ENCODE data around the gene GAB2.

The GAB2 gene

DNA sequence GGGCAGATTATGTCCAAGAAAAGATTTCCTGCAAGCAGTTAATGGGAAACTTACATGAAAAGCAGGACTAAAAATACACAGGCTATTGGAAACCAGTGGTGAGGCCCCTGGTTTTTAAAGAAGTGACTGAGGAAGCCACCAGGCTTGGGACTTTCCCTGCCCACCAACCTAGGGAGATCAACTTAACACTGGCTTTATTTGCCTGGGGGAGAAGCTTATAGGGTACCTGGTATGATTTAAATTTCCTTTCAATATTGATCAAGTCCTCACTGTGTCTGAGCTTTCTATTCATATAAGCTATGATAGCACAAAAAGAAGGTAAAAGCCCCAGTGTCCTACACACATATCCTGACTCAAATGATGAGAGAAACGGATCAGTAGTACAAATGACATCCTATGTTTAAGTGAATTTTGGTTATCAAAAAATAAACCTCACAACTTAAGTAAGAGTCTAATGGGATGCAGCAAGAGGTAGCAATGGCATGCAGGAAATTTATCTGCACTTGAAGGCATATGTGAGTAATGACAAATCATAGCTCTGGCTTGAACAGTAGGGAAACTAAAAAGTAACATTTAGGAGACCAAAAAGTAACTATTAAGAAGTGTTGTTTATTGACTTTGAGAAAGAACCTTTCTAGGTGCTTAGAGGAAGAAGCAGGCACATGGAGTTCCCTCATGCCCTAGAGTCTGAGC, 85.3 kb downstream of the GAB2 start:
- Histone ChIP-seq H3K4me1 (ENCODE audit: control insufficient read depth, insufficient read depth, low read length, unreplicated experiment) (peaks cover 4% of the 10 kb centered on the region), H3K27ac (ENCODE audit: low read depth, low read length) (no peak overlapping the region), H3K4me3 (ENCODE audit: low read depth, low read length) (no peak overlapping the region), H3K79me2 (ENCODE audit: control insufficient read depth, insufficient read depth, low read length, unreplicated experiment) (no peaks in the 10 kb centered on the region), H3K27me3 (ENCODE audit: insufficient read depth, low read length) (no peaks in the 10 kb centered on the region), H3K36me3 (ENCODE audit: insufficient read depth, low read length) (no peaks in the 10 kb centered on the region), H2AFZ (ENCODE audit: low read length, unreplicated experiment) (no peak overlapping the region)

DNA sequence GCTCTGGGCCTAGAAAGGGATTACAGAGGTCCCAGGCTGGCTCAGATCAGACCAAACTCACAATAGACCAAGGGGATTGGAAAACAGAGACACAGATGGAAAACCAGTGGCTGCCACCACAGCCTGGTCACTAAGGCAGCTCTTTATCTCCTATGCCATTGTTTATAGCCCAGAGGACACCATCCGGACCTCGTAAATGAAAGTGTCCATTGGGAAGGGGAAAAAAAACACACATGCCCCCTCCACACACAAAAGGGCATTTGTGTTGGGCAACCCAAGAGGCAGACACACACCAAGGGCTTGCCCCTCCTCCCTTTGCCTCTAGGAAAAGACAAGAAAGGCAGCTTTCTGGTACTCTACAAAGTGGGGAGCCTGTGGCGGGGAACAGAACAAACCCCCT, 85.9 kb downstream of the GAB2 start:
- H2AFZ ChIP-seq (ENCODE audit: low read length, unreplicated experiment): no peak overlapping the region
- H3K36me3 ChIP-seq (ENCODE audit: insufficient read depth, low read length): no peaks in the 10 kb centered on the region
- H3K27ac ChIP-seq (ENCODE audit: low read depth, low read length): no peak overlapping the region
- no peak overlapping the region for H3K4me3 ChIP-seq (ENCODE audit: low read depth, low read length)
- peaks cover 4% of the 10 kb centered on the region for H3K4me1 ChIP-seq (ENCODE audit: control insufficient read depth, insufficient read depth, low read length, unreplicated experiment)
- no peaks in the 10 kb centered on the region for H3K27me3 ChIP-seq (ENCODE audit: insufficient read depth, low read length)
- no peaks in the 10 kb centered on the region for H3K79me2 ChIP-seq (ENCODE audit: control insufficient read depth, insufficient read depth, low read length, unreplicated experiment)

DNA sequence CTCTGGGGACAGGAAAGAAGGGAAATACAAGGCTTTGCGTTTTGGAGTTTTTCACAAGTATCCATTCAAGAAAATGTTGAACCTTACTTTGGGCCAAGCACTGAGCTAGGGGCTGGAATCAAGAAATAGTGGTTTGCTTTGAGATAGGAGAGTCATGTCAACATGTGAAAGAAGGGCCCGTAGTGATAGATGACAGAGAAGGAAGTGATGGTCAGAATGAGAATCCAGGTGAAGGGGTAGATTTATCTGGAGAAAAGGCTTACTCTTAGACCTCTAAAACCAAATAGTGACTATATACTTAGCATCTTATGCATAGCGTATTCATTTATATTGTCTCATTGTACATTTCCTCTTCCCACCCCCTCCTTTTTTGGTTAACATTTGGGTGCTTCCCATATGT, 87.3 kb downstream of the GAB2 start:
- Histone ChIP-seq H3K36me3 (ENCODE audit: insufficient read depth, low read length) (no peaks in the 10 kb centered on the region), H3K27me3 (ENCODE audit: insufficient read depth, low read length) (no peaks in the 10 kb centered on the region), H3K27ac (ENCODE audit: low read depth, low read length) (no peak overlapping the region), H3K4me1 (ENCODE audit: control insufficient read depth, insufficient read depth, low read length, unreplicated experiment) (peaks cover 4% of the 10 kb centered on the region), H3K79me2 (ENCODE audit: control insufficient read depth, insufficient read depth, low read length, unreplicated experiment) (no peaks in the 10 kb centered on the region), H2AFZ (ENCODE audit: low read length, unreplicated experiment) (no peak overlapping the region), H3K4me3 (ENCODE audit: low read depth, low read length) (no peak overlapping the region)

DNA sequence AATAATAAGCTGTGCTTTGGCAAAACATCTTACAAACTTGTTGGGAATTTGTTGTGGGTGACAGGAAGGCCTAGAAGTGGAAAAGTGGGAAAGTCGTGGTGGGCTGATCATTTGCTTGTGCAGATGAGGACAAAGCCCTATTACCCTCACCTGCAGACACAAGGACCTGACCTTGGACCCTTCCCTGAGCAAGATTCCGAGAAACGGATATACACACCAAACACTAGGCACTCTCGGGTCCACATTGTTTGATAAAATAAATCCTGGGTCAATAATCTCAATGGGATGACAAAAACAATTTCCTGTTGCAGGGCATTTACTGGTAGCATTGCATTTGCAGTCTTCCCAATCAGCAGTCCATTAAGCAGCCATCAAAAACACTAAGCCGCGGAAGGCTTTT, 89.7 kb downstream of the GAB2 start:
- no peak overlapping the region for H2AFZ ChIP-seq (ENCODE audit: low read length, unreplicated experiment)
- H3K36me3 ChIP-seq (ENCODE audit: insufficient read depth, low read length): no peaks in the 10 kb centered on the region
- H3K4me3 ChIP-seq (ENCODE audit: low read depth, low read length): no peak overlapping the region
- no peak overlapping the region for H3K27ac ChIP-seq (ENCODE audit: low read depth, low read length)
- H3K79me2 ChIP-seq (ENCODE audit: control insufficient read depth, insufficient read depth, low read length, unreplicated experiment): no peaks in the 10 kb centered on the region
- H3K4me1 ChIP-seq (ENCODE audit: control insufficient read depth, insufficient read depth, low read length, unreplicated experiment): peaks cover 4% of the 10 kb centered on the region
- no peaks in the 10 kb centered on the region for H3K27me3 ChIP-seq (ENCODE audit: insufficient read depth, low read length)

DNA sequence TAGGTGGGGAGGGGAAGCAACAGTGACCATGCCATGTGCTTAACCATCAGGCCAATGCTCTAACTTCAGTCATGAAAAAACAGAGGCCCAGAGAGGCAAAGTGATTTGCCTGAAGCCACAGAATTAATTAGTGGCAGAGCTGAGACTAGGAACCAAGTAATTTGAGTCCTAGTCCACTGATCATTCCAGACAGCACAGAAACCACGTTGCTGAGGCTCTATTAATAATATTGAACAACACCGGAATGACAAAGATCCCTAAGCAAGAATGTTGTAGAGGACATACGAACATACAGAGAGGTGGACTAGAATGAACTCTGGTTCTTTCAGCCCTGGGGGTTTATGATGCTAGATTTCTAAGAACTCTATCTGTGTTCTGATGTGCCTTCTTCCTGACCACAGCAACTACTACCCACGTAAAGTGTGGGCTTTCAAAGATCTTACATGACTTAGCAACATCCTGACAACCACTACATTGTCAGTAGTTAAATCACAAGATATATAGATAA, 92.3 kb downstream of the GAB2 start:
- H2AFZ ChIP-seq (ENCODE audit: low read length, unreplicated experiment): no peak overlapping the region

DNA sequence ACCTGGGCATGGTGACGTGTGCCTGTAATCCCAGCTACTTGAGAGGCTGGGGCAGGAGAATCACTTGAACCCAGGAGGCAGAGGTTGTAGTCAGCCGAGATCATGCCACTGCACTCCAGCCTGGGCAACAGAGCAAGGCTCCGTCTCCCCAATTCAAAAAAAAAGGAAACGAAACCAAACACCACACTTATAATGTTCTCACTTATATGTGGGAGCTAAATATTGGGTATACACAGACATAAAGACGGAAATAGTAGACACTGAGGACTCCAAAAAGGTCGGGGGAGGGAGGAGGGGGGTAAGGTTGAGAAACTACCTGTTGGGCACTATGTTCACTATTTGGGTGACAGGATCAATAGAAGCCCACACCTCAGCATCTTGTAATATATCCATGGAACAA, 94.3 kb downstream of the GAB2 start:
- H2AFZ ChIP-seq (ENCODE audit: low read length, unreplicated experiment): no peak overlapping the region
- H3K27me3 ChIP-seq (ENCODE audit: insufficient read depth, low read length): no peaks in the 10 kb centered on the region
- H3K4me1 ChIP-seq (ENCODE audit: control insufficient read depth, insufficient read depth, low read length, unreplicated experiment): peaks cover 12% of the 10 kb centered on the region
- H3K4me3 ChIP-seq (ENCODE audit: low read depth, low read length): no peak overlapping the region
- H3K36me3 ChIP-seq (ENCODE audit: insufficient read depth, low read length): no peaks in the 10 kb centered on the region
- no peak overlapping the region for H3K27ac ChIP-seq (ENCODE audit: low read depth, low read length)
- H3K79me2 ChIP-seq (ENCODE audit: control insufficient read depth, insufficient read depth, low read length, unreplicated experiment): no peaks in the 10 kb centered on the region

More for the DNA sequence above, 92.3 kb downstream of the GAB2 start:
- no peaks in the 10 kb centered on the region for H3K36me3 ChIP-seq (ENCODE audit: insufficient read depth, low read length)
- H3K4me3 ChIP-seq (ENCODE audit: low read depth, low read length): no peak overlapping the region
- no peaks in the 10 kb centered on the region for H3K79me2 ChIP-seq (ENCODE audit: control insufficient read depth, insufficient read depth, low read length, unreplicated experiment)
- no peaks in the 10 kb centered on the region for H3K4me1 ChIP-seq (ENCODE audit: control insufficient read depth, insufficient read depth, low read length, unreplicated experiment)
- H3K27ac ChIP-seq (ENCODE audit: low read depth, low read length): no peak overlapping the region
- H3K27me3 ChIP-seq (ENCODE audit: insufficient read depth, low read length): no peaks in the 10 kb centered on the region

DNA sequence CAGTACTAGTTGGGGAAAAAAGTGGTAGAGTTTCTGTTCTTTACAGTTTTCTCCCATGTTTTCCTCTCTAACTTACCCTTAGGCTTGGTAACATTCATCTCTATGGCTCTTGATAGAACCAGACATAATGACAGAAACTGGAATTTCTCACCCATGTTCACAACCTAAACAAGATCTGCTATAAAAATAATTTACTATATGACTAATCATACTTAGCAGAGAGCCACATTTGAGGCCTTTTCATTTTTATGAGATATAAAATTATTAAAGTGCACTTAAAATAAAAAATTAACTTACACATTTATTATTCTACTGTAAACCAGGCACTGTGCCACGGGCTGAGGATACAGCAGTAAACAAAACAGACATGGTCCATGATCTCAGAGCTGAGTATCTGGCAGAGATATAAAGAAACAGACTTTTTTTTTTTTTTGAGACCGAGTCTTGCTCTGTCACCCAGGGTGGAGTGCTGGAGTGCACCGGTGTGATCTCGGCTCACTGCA, 98.1 kb downstream of the GAB2 start:
- H3K79me2 ChIP-seq (ENCODE audit: control insufficient read depth, insufficient read depth, low read length, unreplicated experiment): no peaks in the 10 kb centered on the region
- no peak overlapping the region for H3K27ac ChIP-seq (ENCODE audit: low read depth, low read length)
- H3K4me1 ChIP-seq (ENCODE audit: control insufficient read depth, insufficient read depth, low read length, unreplicated experiment): peaks cover 13% of the 10 kb centered on the region
- H2AFZ ChIP-seq (ENCODE audit: low read length, unreplicated experiment): no peak overlapping the region
- H3K36me3 ChIP-seq (ENCODE audit: insufficient read depth, low read length): no peaks in the 10 kb centered on the region
- no peak overlapping the region for H3K4me3 ChIP-seq (ENCODE audit: low read depth, low read length)
- H3K27me3 ChIP-seq (ENCODE audit: insufficient read depth, low read length): no peaks in the 10 kb centered on the region

DNA sequence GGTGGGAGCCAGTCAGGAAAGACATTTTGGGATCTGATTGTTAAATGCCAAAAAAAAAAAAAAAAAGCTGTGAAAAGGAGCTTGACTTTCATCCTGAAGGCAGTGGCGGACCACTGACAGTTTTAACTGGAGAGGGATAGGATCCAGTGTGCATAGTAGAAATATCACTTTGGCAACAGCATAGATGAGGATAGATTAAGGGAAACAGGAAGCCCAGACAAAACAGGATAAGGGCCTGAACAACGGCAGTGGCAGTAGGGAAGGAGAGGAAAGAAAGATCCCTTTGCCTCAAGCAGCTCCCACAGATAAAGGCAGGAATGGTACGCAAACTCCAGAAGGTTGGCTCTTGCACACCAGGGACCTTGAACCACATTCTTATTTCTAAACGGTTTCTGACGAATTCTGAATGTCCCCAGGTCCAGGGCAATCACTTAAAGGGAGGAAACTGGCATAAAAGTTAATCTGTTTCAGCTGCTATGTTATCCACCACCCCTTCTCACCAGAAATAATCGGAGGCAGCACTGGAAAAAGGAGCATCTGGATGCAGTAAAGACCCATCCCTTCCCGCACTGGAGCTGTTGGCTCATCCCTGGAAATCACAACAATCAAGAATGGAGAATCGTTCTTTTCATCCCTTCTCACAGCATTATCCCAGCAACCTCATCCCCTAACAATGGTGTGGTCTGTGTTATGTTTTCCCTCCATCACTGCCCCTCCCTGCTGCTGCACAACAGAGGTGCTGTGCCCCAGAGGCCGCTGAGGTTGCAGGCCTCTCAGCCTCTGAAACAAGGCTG, 99.1 kb downstream of the GAB2 start:
- Histone ChIP-seq H3K4me3 (ENCODE audit: low read depth, low read length) (no peak overlapping the region), H3K36me3 (ENCODE audit: insufficient read depth, low read length) (no peaks in the 10 kb centered on the region), H3K27me3 (ENCODE audit: insufficient read depth, low read length) (no peaks in the 10 kb centered on the region), H3K27ac (ENCODE audit: low read depth, low read length) (no peak overlapping the region), H2AFZ (ENCODE audit: low read length, unreplicated experiment) (peak overlapping the region; percentile 88), H3K79me2 (ENCODE audit: control insufficient read depth, insufficient read depth, low read length, unreplicated experiment) (no peaks in the 10 kb centered on the region), H3K4me1 (ENCODE audit: control insufficient read depth, insufficient read depth, low read length, unreplicated experiment) (peaks cover 20% of the 10 kb centered on the region)

DNA sequence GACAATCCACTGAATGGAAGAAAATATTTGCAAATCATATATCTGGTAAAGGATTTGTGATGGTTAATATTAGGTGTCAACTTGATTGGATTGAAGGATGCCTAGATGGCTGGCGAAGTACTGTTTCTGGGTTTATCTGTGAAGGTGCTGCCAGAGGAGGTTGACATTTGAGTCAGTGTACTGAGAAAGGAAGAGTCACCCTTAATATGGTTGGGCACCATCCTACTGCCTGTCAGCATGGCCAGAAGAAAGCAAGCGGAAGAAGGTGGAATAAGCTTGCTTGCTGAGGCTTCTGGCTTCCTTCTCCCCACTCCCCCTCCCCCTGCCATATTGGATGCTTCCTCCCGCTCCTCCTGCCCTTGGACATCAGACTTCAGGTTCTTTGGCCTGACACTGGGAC, 101.9 kb downstream of the GAB2 start:
- no peaks in the 10 kb centered on the region for H3K27me3 ChIP-seq (ENCODE audit: insufficient read depth, low read length)
- peaks cover 4% of the 10 kb centered on the region for H3K79me2 ChIP-seq (ENCODE audit: control insufficient read depth, insufficient read depth, low read length, unreplicated experiment)
- H2AFZ ChIP-seq (ENCODE audit: low read length, unreplicated experiment): no peak overlapping the region
- H3K27ac ChIP-seq (ENCODE audit: low read depth, low read length): no peak overlapping the region
- H3K4me1 ChIP-seq (ENCODE audit: control insufficient read depth, insufficient read depth, low read length, unreplicated experiment): peaks cover 37% of the 10 kb centered on the region
- no peak overlapping the region for H3K4me3 ChIP-seq (ENCODE audit: low read depth, low read length)
- H3K36me3 ChIP-seq (ENCODE audit: insufficient read depth, low read length): no peaks in the 10 kb centered on the region

DNA sequence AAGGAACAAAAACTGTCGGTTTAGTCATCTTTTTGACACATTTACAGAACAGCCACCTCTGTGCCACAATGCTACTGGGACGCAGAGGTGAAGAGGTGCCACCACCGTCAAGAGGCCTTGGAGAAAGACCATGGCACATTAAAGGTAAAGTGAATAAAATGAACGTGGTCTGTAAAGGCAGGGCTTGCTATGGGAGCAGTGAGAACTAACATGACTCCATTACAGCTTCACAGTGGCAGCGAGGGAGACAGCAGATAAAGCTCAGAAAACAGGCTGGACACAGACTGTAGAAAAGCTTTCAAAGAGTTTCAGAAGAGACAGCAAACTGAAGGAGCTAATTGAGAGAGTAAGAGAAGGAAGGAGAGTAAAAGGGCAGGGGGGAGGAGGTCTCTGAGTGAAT, 102.9 kb downstream of the GAB2 start:
- H2AFZ ChIP-seq (ENCODE audit: low read length, unreplicated experiment): no peak overlapping the region
- no peaks in the 10 kb centered on the region for H3K27me3 ChIP-seq (ENCODE audit: insufficient read depth, low read length)
- H3K27ac ChIP-seq (ENCODE audit: low read depth, low read length): no peak overlapping the region
- no peaks in the 10 kb centered on the region for H3K36me3 ChIP-seq (ENCODE audit: insufficient read depth, low read length)
- peaks cover 4% of the 10 kb centered on the region for H3K79me2 ChIP-seq (ENCODE audit: control insufficient read depth, insufficient read depth, low read length, unreplicated experiment)
- H3K4me3 ChIP-seq (ENCODE audit: low read depth, low read length): no peak overlapping the region
- peaks cover 40% of the 10 kb centered on the region for H3K4me1 ChIP-seq (ENCODE audit: control insufficient read depth, insufficient read depth, low read length, unreplicated experiment)

DNA sequence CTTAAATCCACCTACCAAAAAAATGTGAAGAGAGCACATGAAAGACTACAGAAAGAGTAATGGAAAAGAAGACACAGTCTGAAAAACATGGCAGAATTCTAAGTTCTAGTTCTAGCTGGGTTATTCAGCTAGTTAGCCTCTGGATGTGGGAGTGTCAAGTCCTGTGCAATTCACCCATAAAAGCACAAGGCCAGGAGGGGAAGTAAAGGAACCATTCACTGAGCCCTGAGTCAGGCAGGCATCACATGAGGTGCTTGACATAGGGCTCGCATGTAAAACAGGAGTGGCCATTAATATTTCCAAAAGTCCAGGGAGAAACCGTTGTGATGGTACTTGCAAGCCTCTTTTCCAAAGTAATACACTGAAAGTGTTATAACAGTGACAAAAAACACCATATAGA, 103.7 kb downstream of the GAB2 start:
- no peak overlapping the region for H3K4me3 ChIP-seq (ENCODE audit: low read depth, low read length)
- no peaks in the 10 kb centered on the region for H3K27me3 ChIP-seq (ENCODE audit: insufficient read depth, low read length)
- no peaks in the 10 kb centered on the region for H3K36me3 ChIP-seq (ENCODE audit: insufficient read depth, low read length)
- H3K79me2 ChIP-seq (ENCODE audit: control insufficient read depth, insufficient read depth, low read length, unreplicated experiment): peaks cover 4% of the 10 kb centered on the region
- H3K27ac ChIP-seq (ENCODE audit: low read depth, low read length): peak overlapping the region; percentile 54; the same call in 1 of the 2 replicates
- H3K4me1 ChIP-seq (ENCODE audit: control insufficient read depth, insufficient read depth, low read length, unreplicated experiment): peaks cover 34% of the 10 kb centered on the region
- no peak overlapping the region for H2AFZ ChIP-seq (ENCODE audit: low read length, unreplicated experiment)
